Myocyte (in vitro differentiated cells): ENCODE data around the gene MOB4. TPM values are rescaled to one million over a fixed set of nuclear protein-coding genes. Genes with fewer than 3 reads are reported as not detected.
A peak's percentile ranks its signal among the peaks of the same experiment; 100 is the strongest.
"Not testable (repeated sequence)": the region's sequence is repeated elsewhere in the genome, so short reads cannot be mapped to it uniquely, and the experiment has no call there.

Experiments used
- DNase-seq: peaks from one replicate; pipeline ENCODE4 v3.0.0-alpha.2; 2012; ENCODE audit warnings: low read depth
- total RNA-seq: library from RNA; depleted of rRNA; stranded (reverse); fragments of >200 nt; gene quantifications from 2 replicates; pipeline ENCODE4 v1.2.3, GENCODE V29; 2014

The MOB4 gene
- total RNA-seq, 1 donor from 2014 or later: 46.5 TPM

DNA sequence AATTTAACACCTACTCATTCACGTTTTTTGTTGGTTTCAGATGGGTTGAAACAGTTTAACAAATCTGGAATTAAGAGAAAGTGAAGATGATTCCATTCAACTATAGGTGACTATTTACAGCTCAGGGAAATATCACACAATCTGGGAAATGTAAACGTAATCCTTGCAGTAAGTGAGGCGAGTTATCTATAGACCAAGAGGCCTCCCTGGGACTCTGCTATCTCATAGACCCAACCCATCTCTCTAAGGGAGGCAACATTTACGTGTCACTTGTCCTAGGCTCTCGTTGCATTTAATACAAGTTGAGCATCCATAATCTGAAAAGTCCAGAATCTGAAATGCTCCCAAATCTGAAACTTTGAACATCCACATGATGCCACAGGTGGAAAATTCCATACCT lies 2.0 kb upstream of the MOB4 start:
- no peak for DNase-seq

DNA sequence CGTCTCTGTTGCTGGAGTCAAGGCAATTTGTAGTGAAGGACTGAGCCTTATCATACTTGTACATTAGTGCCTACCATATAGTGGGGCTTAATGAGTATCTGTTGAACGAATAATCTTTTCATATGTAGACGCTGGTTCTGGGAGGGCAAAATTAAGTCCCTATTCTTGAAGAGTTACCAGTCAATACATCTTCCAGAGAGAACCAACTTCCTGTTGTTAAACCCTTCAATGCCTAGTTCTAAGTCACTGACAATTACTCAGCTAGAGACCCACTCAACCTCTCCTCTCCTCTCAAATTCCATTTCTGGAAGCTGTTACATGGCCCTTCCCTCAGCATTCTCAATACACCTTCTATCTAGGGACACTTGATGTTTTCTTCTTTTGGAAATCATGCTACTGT lies 1.1 kb upstream of the MOB4 start:
- DNase-seq: no peak

DNA sequence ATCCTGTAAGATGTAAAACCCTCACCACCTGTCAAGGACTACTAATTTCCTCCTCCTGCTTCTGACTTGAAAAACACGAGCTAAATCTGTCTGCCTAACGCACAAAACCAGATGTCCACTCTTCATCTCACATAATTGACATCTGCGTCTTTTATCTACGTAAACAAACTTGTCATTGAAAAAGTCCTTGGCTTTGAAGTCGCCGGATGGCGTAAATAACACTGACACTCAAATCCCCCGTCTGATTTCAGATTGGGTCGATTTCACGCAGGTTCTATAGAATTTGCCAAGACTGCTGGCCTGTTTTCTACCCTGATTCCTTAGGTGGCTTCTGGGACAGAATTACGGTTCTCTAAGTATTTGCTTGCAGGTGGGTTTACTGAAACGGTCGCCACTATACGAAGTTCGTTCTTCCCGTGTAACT lies 539 bp upstream of the MOB4 start:
- peak; percentile 63 for DNase-seq

DNA sequence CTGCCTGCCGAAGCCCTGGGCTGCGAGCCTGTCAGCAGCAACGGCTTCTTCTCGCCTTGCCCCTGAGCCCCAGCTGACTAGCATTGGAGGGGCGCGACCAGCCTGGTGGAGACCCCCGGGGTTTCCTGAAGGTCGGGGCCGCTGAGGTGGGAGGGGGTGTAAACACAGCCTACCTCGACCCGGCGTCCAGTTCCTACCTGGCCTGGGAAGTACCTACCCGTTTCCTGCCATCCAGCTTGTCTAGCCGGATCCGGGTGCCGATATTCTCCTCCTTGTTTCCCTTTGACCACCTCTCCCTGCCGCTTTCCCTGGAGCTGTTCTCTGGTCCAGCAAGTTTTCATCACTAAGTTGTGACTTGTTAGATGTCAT lies 511 bp downstream of the MOB4 start:
- DNase-seq: peak; percentile 34

DNA sequence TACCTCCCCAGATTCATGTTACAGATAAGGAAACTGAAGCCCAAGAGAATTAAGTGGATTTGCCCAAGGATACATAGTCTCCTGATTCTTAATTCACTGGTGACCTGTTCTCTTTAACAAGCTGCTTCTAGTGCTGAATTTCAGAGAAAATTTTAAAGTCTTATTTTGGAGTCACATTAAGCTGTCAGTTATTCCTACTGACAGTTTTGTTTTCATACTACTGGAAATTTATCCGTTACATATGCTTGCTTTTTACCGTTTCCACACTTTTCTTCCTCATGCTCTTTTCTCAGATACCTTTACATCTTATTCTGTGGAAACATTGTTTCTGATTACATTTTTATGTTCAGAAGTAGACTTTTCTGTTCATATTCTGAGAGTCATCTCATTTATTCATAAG lies 1.3 kb downstream of the MOB4 start:
- no peak for DNase-seq

DNA sequence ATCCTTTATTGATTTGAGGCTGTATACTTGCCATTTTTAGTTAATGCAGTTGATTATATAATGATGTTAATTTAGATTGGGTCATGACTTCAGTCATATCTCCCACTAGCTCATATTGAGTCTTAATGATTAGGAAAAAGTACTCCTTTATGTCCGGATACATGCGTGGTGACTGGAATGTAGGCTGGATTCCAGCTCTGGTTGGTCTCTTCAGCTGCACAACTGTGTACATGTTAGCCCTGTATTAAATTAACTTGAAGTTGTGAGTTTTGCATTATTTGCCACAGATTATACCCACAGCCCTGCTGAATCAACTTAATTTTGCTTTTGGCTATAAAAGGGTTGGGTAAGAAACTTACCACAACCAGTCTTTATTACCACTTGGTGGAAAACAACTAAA lies 22.5 kb downstream of the MOB4 start:
- DNase-seq: no peak

DNA sequence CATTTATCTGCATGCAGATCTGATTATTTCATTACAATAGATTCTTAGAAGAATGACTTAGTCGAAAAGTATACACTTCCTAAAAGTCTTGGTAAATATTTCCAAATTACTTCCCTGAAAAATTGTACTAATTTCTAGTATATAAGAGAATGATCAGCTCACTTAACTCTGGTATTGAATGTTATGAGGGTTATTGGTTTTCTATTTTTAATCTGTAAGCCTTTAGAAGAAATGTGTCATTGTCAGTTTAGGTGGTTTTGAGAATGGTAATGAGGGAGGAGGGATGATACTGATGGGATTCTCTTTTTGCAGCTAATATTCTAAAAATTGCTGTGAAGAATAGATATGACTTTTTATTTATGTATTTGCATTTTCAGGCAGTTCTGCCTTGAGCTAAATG lies 23.9 kb downstream of the MOB4 start:
- DNase-seq: no peak

DNA sequence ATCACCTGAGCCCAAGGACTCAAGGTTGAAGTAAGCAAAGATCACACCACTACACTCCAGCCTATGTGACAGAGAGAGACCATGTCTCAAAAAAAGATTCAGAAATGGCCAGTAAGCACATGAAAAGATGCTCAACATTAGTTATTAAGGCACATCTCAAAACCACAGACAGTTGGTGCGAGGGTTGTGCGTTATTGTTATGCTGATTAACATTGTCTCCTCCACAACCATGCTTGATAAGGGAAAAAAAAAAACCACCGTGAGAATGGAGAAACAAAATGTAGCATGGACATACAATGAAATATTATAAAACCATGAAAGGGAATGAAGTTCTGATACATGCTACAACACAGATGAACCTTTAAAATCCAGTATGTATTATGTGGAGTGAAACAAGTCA lies 27.3 kb downstream of the MOB4 start:
- DNase-seq: no peak

DNA sequence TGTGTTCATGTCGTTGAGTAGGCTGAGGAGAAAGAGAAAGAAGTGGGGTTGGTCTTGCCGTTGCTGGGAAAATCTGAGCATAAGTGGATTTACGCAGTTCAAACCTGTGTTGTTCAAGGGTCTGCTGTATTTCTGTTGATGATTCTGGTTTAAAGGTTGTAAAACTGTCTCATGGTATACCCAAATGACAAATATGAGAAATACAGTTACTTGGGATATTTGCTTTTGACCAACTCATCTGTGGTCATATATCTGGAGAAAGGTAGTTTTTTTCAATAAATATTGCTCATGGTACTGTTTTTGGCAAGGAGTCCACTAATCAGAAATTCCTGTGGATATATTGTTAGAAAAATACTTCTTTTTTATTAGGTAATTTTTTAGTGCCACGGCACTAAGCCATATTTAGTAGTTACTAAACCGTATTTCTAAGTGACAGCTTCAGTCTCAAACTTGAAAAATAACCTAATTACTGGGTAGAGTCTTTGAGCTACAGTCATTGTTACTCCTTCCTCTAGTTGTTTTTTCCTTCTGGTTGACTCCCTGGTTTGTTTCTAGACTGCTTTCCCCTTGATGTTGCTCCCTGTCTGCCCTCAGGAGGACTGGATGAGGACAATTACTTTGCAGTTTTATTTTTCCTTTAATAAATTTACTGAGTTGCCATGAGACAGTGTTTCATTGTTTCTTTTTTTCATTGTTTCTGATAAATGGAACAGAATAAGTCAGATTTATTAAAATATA lies 31.5 kb downstream of the MOB4 start:
- DNase-seq: no peak

DNA sequence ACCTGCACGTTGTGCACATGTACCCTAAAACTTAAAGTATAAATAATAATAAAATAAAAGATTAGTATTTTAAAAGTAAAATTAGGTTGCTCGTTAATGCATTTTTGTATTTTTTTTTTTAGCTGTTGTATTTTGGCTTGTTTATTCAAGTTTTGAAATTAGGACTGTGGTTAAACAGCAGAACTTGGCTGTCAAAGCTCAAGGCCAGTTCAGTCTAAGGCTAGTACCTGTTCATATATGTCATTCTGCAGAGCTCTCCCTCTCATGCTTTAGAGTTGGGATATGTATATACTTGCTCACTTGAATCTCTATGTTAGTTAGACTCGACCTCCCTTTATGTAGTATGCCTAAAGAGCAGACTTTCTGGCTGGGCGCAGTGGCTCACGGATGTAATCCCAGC lies 32.7 kb downstream of the MOB4 start:
- DNase-seq: no peak

DNA sequence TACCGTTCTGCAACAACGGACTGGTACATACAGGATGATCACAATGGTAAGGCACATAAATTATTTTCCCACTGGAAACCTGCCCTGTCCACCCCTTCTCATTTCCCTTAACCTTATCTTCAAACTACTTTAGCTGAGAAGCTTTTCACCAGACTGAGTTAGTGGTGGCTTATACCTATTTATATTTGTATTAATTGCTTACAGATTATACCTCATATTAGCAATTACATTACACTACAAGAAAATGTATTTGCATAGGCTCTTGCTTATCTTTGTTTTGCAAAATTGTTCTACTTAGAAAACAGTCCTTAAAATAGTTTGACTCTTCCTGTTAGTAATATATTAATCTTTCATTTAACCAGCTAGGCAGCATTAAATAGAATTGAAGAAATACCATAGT lies 35.4 kb downstream of the MOB4 start:
- not testable (repeated sequence) for DNase-seq

DNA sequence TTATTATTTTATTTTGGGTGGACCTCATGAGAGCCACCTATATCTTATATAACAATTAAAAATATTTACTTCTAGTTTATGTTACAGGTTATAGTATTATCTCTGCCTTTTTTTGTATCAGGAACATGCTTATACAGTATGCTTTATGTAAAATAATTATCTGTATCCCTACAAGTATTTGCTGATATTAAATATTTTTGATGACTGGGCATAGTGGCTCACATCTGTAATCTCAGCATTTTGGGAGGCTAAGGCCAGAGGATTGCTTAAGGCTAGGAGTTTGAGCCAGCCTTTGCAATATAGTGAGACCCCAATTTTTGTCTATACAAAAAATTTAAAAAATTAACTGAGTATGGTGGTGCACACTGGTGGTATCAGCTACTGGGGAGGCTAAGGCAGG lies 39.6 kb downstream of the MOB4 start:
- DNase-seq: no peak

DNA sequence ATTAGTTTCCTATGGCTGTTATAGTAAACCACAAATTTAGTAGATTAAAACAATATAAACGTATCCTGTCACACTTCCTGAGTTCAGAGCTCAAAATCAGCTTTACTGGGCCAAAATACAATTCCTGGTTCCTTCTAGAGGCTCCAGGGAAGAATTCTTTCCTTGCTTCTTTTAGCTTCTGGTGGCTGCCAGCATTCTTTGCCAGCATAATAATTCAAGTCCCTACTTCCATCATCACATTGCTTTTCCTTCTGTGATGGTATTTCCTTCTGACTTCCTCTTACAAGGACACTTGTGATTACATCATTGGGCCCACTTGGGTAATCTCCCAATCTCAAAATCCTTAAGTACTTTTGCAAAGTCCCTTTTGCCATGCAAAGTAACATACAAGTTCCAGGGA lies 40.6 kb downstream of the MOB4 start:
- no peak for DNase-seq

DNA sequence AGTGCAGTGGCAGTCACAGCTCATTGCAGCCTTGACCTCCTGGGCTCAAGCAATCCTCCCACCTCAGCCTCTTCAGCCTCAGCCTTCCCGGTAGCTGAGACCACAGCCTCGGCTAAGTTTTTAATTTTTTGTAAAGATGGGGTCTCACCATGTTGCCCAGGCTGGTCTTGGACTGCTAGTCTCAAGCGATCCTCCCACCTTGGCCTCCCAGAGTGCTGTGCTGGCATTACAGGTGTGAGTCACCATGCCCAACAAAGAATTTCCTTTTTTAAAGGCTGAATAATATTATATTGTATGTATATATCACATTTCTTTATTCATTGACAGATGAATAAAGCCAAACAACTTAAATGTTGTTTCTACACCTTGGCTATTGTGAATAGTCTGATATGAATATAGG lies 42.5 kb downstream of the MOB4 start:
- no peak for DNase-seq

DNA sequence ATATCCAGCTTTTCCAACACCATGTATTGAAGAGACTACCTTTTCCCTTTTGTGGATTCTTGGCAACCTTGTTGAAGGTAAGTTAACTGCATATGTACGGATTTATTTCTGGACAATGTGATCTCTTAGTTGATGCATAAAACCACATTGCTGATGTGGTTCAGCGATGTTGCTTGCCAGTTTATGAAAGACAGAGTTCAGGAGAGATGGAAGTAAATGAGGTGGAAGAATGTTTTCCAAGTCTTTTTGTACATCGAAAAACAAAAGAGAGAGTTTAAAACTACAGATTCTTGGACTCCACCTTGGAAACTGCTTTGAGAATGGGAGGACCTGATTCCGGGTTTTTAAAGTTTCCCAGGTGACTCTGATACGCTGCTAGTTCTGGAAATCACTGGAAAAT lies 43.8 kb downstream of the MOB4 start:
- no peak for DNase-seq

DNA sequence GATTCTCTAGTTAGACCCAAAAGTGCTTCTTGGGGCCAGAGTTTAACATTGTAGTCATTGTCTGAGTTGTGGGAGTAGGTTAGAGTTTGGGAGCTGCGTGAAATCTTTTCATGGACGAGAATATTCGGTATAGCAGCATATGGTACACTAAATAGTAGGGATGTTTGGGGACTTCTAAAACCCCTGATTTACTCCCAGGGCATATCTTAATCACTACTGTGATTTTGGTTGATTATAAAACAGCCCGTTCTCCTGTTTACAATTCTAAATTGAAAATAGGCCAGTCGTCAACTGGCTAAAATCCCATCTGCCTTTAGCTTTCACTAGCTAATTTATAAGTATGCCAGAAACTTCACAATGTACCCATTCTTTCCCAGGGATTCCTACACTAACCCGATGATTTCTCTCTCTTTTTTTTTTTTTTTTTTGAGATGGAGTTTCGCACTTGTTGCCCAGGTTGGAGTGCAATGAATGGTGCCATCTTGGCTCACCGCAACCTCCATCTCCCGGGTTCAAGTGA lies 44.3 kb downstream of the MOB4 start:
- no peak for DNase-seq

DNA sequence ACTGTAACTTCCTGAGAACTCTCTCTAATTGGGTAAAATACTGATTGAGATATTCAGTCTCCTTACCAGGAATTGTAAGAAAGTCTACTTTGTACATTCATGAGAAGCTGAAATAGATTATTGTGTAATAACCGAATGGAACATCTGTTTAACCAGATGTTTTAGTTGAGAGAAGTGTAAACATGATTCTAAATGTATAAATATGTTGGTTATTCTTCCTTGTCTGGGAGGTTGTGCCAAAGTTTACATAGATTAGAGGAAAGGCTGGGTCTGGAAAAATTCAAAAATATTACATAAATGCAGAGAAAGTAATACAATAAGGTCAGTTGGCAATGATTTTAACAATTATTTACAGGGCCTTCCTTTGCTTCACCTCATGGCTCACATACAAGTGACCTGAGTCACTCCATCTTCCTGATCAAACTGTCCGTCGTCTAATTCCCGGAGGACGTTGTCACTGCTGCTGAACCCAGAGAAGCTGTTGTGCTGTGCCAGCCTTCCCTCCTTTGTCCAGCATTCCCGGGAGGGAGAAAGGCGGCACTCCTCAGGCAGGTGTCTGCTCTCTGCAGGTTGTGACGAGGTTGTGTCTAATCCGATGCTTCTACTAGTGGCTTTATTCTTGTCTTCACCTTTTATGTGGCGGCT lies 55.9 kb downstream of the MOB4 start:
- DNase-seq: peak; percentile 15

DNA sequence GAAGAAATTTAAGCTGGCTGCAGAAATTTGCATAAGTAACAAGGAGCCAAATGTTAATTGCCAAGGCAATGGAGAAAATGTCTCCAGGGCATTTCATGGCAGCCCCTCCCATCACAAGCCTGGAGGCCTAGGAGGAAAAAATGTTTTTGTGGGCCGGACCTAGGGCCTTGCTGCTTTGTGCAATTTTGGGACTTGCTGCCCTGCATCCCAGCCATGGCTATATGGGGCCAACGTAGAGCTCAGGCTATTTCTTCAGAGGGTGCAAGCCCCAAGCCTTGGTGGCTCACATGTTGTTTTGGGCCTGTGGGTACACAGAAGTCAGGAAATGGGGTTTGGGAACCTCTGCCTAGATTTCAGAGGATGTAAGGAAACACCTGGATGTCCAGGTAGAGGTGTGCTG lies 57.7 kb downstream of the MOB4 start:
- no peak for DNase-seq

DNA sequence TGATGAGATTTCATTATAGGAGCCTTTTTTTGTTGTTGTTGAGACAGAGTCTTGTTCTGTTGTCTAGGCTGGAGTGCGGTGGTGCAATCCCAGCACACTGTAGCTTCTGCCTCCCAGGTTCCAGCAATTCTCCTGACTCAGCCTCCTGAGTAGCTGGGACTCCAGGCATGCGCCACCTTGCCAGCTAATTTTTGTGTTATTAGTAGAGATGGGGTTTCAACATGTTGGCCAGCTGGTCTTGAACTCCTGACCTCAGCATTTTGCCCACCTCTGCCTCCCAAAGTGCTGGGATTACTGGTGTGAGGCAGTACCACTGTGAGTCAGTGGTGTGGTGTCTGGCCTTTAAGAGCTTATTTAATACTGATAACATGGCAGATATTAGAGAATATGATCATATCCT lies 60.1 kb downstream of the MOB4 start:
- peak; percentile 29 for DNase-seq

DNA sequence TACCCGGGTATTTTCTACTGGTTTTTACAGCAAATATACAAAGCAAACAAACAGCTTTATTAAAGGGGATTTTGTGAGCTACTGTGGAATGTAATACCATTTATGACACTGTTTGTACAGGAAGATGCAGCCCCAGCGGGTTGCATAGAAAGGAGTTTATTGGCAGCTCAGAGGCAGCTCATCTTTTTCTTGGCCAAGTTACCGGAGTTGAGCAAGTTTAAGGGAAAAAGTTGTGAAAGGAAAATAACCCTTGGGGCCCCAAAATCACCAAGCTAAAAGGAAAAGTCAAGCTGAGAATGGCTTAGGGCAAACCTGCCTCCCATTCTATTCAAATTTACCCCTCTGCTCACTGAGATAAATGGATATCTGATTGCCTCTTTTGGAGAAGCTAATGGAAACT lies 60.8 kb downstream of the MOB4 start:
- peak; percentile 11 for DNase-seq

DNA sequence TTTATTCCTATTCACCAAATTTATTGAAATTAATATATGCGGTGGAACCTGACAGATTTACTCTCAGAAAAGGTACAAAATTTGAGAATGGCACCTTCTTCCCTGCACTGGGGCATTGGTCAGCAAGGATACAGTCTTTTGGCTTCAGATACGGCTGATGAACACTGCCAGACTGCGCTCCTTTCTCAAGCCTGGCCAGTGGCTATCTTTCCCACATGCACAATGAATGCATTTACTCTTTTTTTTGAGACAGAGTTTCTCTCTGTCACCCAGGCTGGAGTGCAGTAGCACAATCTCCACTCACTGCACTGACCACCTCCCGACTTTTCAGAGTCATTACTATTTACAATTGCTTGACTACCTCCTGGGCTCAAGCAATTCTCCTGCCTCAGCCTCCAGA lies 61.6 kb downstream of the MOB4 start:
- DNase-seq: no peak

DNA sequence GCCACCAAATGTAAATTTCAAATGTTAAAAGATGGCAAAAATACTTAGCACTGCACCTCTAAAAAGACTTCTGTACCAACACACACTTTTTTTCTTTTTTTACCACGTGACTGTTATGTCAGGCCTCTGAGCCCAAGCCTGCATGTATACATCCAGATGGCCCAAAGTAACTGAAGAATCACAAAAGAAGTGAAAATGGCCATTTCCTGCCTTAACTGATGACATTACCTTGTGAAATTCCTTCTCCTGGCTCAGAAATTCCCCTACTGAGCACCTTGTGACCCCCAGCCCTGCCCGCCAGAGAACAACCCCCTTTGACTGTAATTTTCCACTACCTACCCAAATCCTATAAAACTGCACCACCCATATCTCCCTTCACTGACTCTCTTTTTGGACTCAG lies 62.4 kb downstream of the MOB4 start:
- not testable (repeated sequence) for DNase-seq

DNA sequence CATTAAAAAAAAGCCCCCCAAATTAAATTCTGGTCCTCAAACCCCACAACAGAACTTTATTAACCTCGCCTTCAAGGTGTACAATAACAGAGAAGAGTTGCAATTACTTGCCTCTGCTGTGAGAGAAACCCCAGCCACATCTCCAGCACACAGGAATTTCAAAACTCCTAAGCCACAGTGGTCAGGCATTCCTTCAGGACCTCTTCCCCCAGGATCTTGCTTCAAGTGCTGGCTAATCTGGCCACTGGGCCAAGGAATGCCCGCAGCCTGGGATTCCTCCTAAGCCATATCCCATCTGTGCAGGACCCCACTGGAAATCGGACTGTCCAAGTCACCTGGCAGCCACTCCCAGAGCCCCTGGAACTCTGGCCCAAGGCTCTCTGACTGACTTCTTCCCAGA lies 64.3 kb downstream of the MOB4 start:
- peak; percentile 79 for DNase-seq
